Measurements from ENCODE around the gene EIF3M. TPM values are rescaled to one million over a fixed set of nuclear protein-coding genes. Genes with fewer than 3 reads are reported as not detected.

EIF3M gene
- total RNA-seq, 2 donors from 2014 or later = 128 to 192 TPM

DNA sequence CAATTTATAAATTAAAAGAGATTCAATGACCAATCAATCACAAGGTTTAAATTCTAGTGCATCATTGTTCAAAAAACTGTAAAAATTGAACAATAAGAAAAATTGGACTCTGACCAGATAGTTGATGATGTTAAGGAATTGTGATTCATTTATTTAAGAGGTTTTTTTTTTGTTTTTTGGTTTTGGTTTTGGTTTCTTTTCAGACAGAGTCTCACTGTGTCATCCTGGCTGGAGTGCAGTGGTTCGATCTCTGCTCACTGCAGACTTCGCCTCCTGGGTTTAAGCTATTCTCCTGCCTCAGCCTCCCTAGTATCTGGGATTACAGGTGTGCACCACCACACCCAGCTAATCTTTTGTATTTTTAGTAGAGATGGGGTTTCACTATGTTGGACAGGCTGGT lies 17.1 kb upstream of the EIF3M start:
- no peak overlapping the region for H3K4me3 ChIP-seq
- H3K9me3 ChIP-seq = no peaks in the 10 kb centered on the region
- no peak for TF ChIP-seq POLR2A (IDR thresholded peaks at IDR 0.05)
- TF ChIP-seq CTCF (IDR thresholded peaks at IDR 0.05) = no peak
- 82 to 94% methylated on average over 2 of the region's 2 CpGs for WGBS, 2 donors
- H3K27ac ChIP-seq = no peak overlapping the region
- no peak for ATAC-seq
- no peaks in the 10 kb centered on the region for H3K4me1 ChIP-seq
- no peaks in the 10 kb centered on the region for H3K27me3 ChIP-seq
- DNase-seq = no peak
- intact Hi-C loops (cut with DNase I) = no loop called here
- no peaks in the 10 kb centered on the region for H3K36me3 ChIP-seq (replicated peaks in 1 of 2; ENCODE audit: insufficient read depth in 1 of 2, low read depth in 2 of 2)

GRCh38 chr11:32567154-32567553 lies 16.5 kb upstream of the EIF3M start:
- no peaks in the 10 kb centered on the region for H3K27me3 ChIP-seq
- ATAC-seq = no peak
- no peak for TF ChIP-seq CTCF (IDR thresholded peaks at IDR 0.05)
- no peak for TF ChIP-seq POLR2A (IDR thresholded peaks at IDR 0.05)
- no peaks in the 10 kb centered on the region for H3K36me3 ChIP-seq (replicated peaks in 1 of 2; ENCODE audit: insufficient read depth in 1 of 2, low read depth in 2 of 2)
- intact Hi-C loops (cut with DNase I) = no loop called here
- no peak for DNase-seq
- no peaks in the 10 kb centered on the region for H3K9me3 ChIP-seq
- no peaks in the 10 kb centered on the region for H3K4me1 ChIP-seq
- WGBS, 2 donors = 76 to 81% methylated on average over 1 of the region's 1 CpG
- no peak overlapping the region for H3K4me3 ChIP-seq
- no peak overlapping the region for H3K27ac ChIP-seq

DNA sequence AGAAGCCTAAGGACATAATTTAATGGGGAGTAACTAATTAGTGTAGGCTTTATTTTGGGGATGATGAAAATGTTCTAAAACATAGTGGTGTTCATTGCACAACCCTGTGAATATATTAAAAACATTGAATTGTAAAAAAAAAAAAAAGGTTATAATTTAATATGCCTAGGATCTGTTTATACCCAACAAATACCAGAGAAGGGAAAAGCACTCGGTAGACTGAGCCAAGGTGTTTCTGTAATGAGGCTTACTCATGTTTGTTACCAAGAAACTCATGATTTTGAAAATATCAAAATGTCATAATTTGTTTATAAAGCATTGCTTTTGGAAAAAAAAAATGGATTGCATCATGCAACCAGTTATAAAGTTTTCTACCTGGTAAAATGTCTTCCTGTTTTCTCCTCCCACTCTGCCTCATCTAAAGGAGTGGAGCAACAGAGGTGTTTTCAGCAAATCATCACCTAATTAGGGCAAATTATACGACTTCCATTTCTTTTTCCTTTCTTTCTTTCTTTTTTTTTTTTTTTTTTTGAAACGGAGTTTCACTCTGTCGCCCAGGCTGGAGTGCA lies 14.2 kb upstream of the EIF3M start:
- no peak for ATAC-seq
- Histone ChIP-seq H3K9me3 (no peaks in the 10 kb centered on the region), H3K4me3 (no peak overlapping the region), H3K27ac (no peak overlapping the region), H3K27me3 (no peaks in the 10 kb centered on the region), H3K36me3 (replicated peaks in 1 of 2; ENCODE audit: insufficient read depth in 1 of 2, low read depth in 2 of 2) (no peaks in the 10 kb centered on the region), H3K4me1 (no peaks in the 10 kb centered on the region)
- TF ChIP-seq POLR2A (IDR thresholded peaks at IDR 0.05) (no peak), CTCF (IDR thresholded peaks at IDR 0.05) (no peak)
- no peak for DNase-seq
- WGBS, 2 donors = 51 to 60% methylated on average over 4 of the region's 4 CpGs
- intact Hi-C loops (cut with DNase I) = no loop called here

GRCh38 chr11:32571039-32571438 lies 12.6 kb upstream of the EIF3M start:
- no peaks in the 10 kb centered on the region for H3K27me3 ChIP-seq
- TF ChIP-seq POLR2A (IDR thresholded peaks at IDR 0.05) (no peak), CTCF (IDR thresholded peaks at IDR 0.05) (no peak)
- intact Hi-C loops (cut with DNase I) = no loop called here
- 48 to 57% methylated on average over 10 of the region's 10 CpGs for WGBS, 2 donors
- ATAC-seq (no peak), DNase-seq (no peak)
- no peaks in the 10 kb centered on the region for H3K9me3 ChIP-seq
- H3K27ac ChIP-seq = no peak overlapping the region
- H3K4me3 ChIP-seq = no peak overlapping the region
- H3K36me3 ChIP-seq (replicated peaks in 1 of 2; ENCODE audit: insufficient read depth in 1 of 2, low read depth in 2 of 2) = no peaks in the 10 kb centered on the region
- no peaks in the 10 kb centered on the region for H3K4me1 ChIP-seq

DNA sequence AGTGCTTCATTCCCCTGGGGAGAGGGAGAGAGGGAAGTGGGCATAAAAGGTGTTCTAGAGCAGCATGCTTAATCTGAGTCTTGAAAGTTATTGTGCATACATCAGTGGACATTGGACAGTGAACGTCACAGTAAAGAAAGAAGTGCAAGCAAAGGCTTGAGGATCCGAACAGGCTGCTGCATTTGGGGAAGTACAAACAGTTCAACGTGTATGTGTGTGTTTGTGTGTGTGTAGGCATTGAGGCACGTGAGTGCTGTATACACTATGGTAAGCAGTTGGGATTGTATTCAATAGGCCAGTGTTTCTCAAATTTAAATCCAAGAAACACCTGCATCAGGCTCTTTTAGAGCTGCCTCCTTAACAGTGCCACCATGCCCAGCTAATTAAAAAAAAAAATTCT lies 10.4 kb upstream of the EIF3M start:
- no peaks in the 10 kb centered on the region for H3K36me3 ChIP-seq (replicated peaks in 1 of 2; ENCODE audit: insufficient read depth in 1 of 2, low read depth in 2 of 2)
- no peak overlapping the region for H3K4me3 ChIP-seq
- H3K27me3 ChIP-seq = no peaks in the 10 kb centered on the region
- no peak for ATAC-seq
- H3K9me3 ChIP-seq = no peaks in the 10 kb centered on the region
- no peak for DNase-seq
- intact Hi-C loops (cut with DNase I) = no loop called here
- TF ChIP-seq CTCF (IDR thresholded peaks at IDR 0.05) (no peak), POLR2A (IDR thresholded peaks at IDR 0.05) (no peak)
- H3K4me1 ChIP-seq = no peaks in the 10 kb centered on the region
- WGBS, 2 donors = 60 to 61% methylated on average over 4 of the region's 4 CpGs
- H3K27ac ChIP-seq = no peak overlapping the region
